Measurements from ENCODE around the gene DDIT4. TPM values are rescaled to one million over a fixed set of nuclear protein-coding genes. Genes with fewer than 3 reads are reported as not detected.

The DDIT4 gene
- total and polyA plus RNA-seq, 2 of the 4 experiments (the other 2 are of a cell fraction): 59.6 to 108 TPM

DNA sequence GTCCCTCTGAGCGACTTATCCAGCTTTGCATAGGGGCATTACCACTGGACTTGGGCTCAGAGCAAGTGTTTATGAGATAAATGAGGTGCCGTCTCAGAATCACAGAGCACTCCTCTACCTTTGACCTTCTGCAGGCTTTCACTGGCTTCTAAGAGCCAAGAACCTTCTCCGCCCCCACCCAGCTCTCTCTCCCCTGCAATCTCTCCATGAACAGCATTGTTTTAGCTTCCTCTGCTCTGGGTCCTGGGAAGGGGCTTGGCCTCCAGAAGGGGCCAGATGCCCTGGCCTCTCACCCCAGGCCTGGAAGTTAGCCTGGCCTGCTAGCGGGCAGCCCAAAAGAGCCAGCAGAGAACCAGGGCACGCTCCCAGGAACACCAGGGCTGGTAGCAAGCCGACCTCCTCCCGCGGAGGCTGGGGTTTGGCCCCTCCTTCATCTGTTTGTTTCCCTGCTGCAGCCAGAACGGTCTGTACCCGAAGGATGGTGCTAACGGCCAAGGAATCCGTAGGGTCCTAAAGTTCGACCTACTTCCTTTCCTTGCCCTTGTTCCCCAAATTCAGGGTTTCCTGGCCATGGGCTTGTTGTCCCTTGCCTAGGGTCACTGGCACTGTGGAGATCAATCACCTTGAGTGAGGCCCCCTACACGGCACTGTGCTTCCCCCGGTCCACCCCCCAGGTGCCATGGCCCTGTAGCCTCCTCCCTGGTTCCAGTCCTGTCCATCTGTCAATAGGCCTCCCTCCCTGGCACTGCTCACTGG lies 18.7 kb upstream of the DDIT4 start:
- H3K23ac ChIP-seq (ENCODE audit: low read depth, low read length): peak overlapping the region; percentile 87
- peak overlapping the region; percentile 59 for H3K4me2 ChIP-seq (ENCODE audit: low read depth, low read length)
- peak overlapping the region; percentile 71; the same call in 1 of the 2 replicates for H3K56ac ChIP-seq (ENCODE audit: extremely low read depth, insufficient read depth, low read length)
- peak overlapping the region; percentile 81 for H2BK20ac ChIP-seq (ENCODE audit: low read depth, low read length)
- no peaks in the 10 kb centered on the region for H3K79me1 ChIP-seq (ENCODE audit: low read depth in 1 of 2, low read length in 2 of 2)
- H3K9me3 ChIP-seq (ENCODE audit: control insufficient read depth, insufficient read depth, low read length): no peaks in the 10 kb centered on the region
- peak overlapping the region; percentile 80; the same call in 2 of the 3 replicates for H2BK15ac ChIP-seq (ENCODE audit: low read depth, low read length)
- ATAC-seq (ENCODE audit: low read depth) (peak; percentile 84), DNase-seq (peak; percentile 57)
- dilution Hi-C loops (cut with HindIII; ENCODE audit: low sequenced_read_pairs, unreplicated experiment): no loop called here
- peak overlapping the region; percentile 88 for H4K5ac ChIP-seq (ENCODE audit: low read depth, low read length)
- peak overlapping the region; percentile 72 for H3K27ac ChIP-seq (ENCODE audit: insufficient read depth, low read length)
- peak overlapping the region; percentile 95 for H3K4ac ChIP-seq (ENCODE audit: low read depth, low read length)
- peaks cover 3% of the 10 kb centered on the region for H3K9me1 ChIP-seq (ENCODE audit: insufficient read depth, low read length)
- peak overlapping the region; percentile 96 for H2BK120ac ChIP-seq (ENCODE audit: low read depth, low read length)
- no TSS peak for BruUV-seq (replicated peaks)
- 7% methylated on average over 5 of the region's 15 CpGs; no CpG with 5 or more reads in 1 of the 2 experiments for WGBS, 2 experiments (ENCODE audit: extremely low coverage in 2 of 2, insufficient read length in 1 of 2)
- peak overlapping the region; percentile 64 to 76 for H4K8ac ChIP-seq (ENCODE audit: low read depth in 2 of 2, low read length in 2 of 2)
- intact Hi-C loops (cut with micrococcal nuclease): no loop called here
- H2BK5ac ChIP-seq (ENCODE audit: low read depth, low read length, poor library complexity, severe bottlenecking): peak overlapping the region; percentile 57
- ChIA-PET CTCF (interaction anchor here (1.0 kb wide), 1 partner anchor 129 kb away, joined by 3 read pairs; no protein-coding TSS in a partner anchor), POLR2A (ENCODE audit: unreplicated experiment) (no interaction called here)
- H3K27me3 ChIP-seq (ENCODE audit: control insufficient read depth, insufficient read depth, low read length): no peaks in the 10 kb centered on the region
- peak overlapping the region; percentile 62 for H3K9ac ChIP-seq (ENCODE audit: low read depth, low read length)
- peak overlapping the region; percentile 95 for H2AK9ac ChIP-seq (replicated peaks; ENCODE audit: low read depth, low read length, poor library complexity)
- peaks cover 17% of the 10 kb centered on the region for H3K4me1 ChIP-seq (ENCODE audit: control insufficient read depth, insufficient read depth, low read length)
- no peaks in the 10 kb centered on the region for H3K36me3 ChIP-seq (ENCODE audit: control insufficient read depth, insufficient read depth, low read length)
- H2AK5ac ChIP-seq (ENCODE audit: low read depth, low read length): peak overlapping the region; percentile 92; the same call in 1 of the 2 replicates
- no peaks in the 10 kb centered on the region for H4K20me1 ChIP-seq (ENCODE audit: insufficient read depth, low read length)
- in situ Hi-C loops (cut with MboI; ENCODE audit: low sequenced_read_pairs): no loop called here
- no peak for TF ChIP-seq POLR2A (IDR thresholded peaks at IDR 0.05; ENCODE audit: low read depth, low read length)
- TF ChIP-seq SMC3 (IDR thresholded peaks at IDR 0.05; ENCODE audit: low read depth, low read length): no peak
- peak; percentile 30 for TF ChIP-seq RAD21 (IDR thresholded peaks at IDR 0.05; ENCODE audit: low read length)
- TF ChIP-seq MAFK (IDR thresholded peaks at IDR 0.05; ENCODE audit: low read depth, low read length): no peak
- TF ChIP-seq MAZ (IDR thresholded peaks at IDR 0.05; ENCODE audit: borderline replicate concordance, low read depth, low read length): peak; percentile 29; the same call in 1 of the 2 replicates
- H4K91ac ChIP-seq (ENCODE audit: insufficient read depth, low read depth, low read length): peak overlapping the region; percentile 92
- peak overlapping the region; percentile 89 for H3K18ac ChIP-seq (ENCODE audit: low read depth, low read length)
- H3K14ac ChIP-seq (replicated peaks; ENCODE audit: low read depth, low read length): peak overlapping the region; percentile 92
- peak overlapping the region; percentile 94 for H2AFZ ChIP-seq (replicated peaks; ENCODE audit: low read length, poor library complexity)
- no peak overlapping the region for H3K4me3 ChIP-seq (ENCODE audit: insufficient read depth, low read depth, low read length)
